IPS-18a (cell line): ENCODE measurements around the gene ZAR1L.
A peak's percentile ranks its signal among the peaks of the same experiment; 100 is the strongest.

ENCODE experiments used
- H3K27ac ChIP-seq: one replicate; pipeline ENCODE4 v1.5.1; 2013; ENCODE audit warnings: low read length
- H3K27me3 ChIP-seq: one replicate; pipeline ENCODE4 v1.6.1; 2013; ENCODE audit warnings: mild to moderate bottlenecking, low read length; ENCODE audit not compliant: control insufficient read depth, insufficient read depth
- H3K36me3 ChIP-seq: one replicate; pipeline ENCODE4 v1.6.1; 2013; ENCODE audit warnings: low read depth, low read length; ENCODE audit not compliant: control insufficient read depth
- H3K4me1 ChIP-seq: one replicate; pipeline ENCODE4 v1.6.1; 2013; ENCODE audit warnings: low read depth, low read length; ENCODE audit not compliant: control insufficient read depth
- H3K4me3 ChIP-seq: one replicate; pipeline ENCODE4 v1.5.1; 2013; ENCODE audit warnings: low read length
- H3K9ac ChIP-seq: one replicate; pipeline ENCODE4 v1.6.1; 2013; ENCODE audit warnings: mild to moderate bottlenecking, low read length, moderate library complexity
- H3K9me3 ChIP-seq: one replicate; pipeline ENCODE4 v1.6.1; 2013; ENCODE audit warnings: low read depth, low read length; ENCODE audit not compliant: control insufficient read depth

ZAR1L gene

DNA sequence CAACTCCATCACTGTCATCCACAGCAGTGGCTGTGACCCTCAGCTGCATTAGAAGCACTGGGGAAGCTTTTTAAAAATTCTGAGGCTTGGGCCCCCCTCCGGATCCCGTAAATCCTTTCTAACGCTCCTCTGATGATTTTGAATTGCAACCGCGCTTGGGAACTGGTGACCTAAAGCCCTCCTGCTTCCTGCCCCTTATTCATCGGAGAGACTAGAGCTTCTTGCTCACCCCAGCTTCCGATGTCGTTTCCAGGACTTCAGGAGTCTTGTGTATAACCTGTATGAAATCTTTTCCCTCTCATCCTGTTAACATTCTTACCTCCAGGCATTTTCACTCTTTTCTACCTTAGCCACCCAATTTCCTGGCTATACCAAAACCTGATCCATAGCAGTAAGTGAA lies 14.8 kb downstream of the ZAR1L start:
- Histone ChIP-seq H3K9me3 (no peaks in the 10 kb centered on the region), H3K27me3 (no peaks in the 10 kb centered on the region), H3K36me3 (no peaks in the 10 kb centered on the region), H3K9ac (no peak overlapping the region), H3K4me3 (no peak overlapping the region), H3K4me1 (no peaks in the 10 kb centered on the region), H3K27ac (no peak overlapping the region)

DNA sequence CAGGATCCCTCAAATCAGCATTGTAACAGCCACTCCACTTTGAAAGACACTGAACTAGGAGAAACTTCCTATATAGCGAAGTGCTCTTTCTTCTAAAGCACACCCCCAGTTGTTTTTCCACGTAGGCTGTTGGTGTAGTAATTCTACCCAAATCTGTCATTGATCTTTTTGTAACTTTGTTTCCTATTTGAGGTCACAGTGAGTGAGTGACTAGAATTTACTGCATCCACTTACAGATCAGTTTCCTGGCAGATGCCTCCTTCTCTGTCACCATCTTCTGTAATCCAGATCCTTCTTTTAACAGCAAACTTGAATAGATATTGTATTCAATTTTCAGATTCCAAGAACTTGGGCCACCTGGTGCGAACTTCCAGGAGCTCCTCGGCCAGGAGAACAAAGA lies 15.3 kb downstream of the ZAR1L start:
- no peak overlapping the region for H3K4me3 ChIP-seq
- no peak overlapping the region for H3K27ac ChIP-seq
- no peak overlapping the region for H3K9ac ChIP-seq
- H3K9me3 ChIP-seq = no peaks in the 10 kb centered on the region
- H3K4me1 ChIP-seq = no peaks in the 10 kb centered on the region
- no peaks in the 10 kb centered on the region for H3K36me3 ChIP-seq
- H3K27me3 ChIP-seq = no peaks in the 10 kb centered on the region

DNA sequence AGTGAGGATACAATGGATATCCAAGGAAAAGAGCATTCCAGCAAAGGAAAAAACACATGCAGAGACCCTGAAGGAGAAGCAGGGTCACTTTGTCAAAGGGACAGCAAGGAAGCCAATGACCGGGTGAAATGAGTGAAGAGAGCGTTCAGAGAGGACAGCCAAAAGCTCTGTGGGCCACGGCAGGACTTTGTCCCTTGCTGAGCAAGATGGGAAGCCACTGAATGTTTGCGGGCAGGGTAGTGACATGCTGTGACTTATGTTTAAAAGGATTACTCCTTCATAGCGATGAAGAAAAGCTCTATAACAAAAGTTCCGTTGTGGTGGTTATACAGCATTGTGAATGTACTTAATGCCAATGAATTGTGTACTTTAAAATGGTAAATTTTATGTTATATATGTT lies 16.5 kb downstream of the ZAR1L start:
- Histone ChIP-seq H3K27me3 (no peaks in the 10 kb centered on the region), H3K4me3 (no peak overlapping the region), H3K36me3 (no peaks in the 10 kb centered on the region), H3K9me3 (no peaks in the 10 kb centered on the region), H3K27ac (no peak overlapping the region), H3K9ac (no peak overlapping the region), H3K4me1 (no peaks in the 10 kb centered on the region)

- no peak overlapping the region for H3K4me3 ChIP-seq
- no peaks in the 10 kb centered on the region for H3K36me3 ChIP-seq
- no peak overlapping the region for H3K27ac ChIP-seq
- no peaks in the 10 kb centered on the region for H3K27me3 ChIP-seq
- H3K9me3 ChIP-seq = no peaks in the 10 kb centered on the region
- no peak overlapping the region for H3K9ac ChIP-seq
- no peaks in the 10 kb centered on the region for H3K4me1 ChIP-seq
Observed at GRCh38 chr13:32297206-32297605, 18.0 kb downstream of the ZAR1L start.

- Histone ChIP-seq H3K27ac (no peak overlapping the region), H3K9ac (no peak overlapping the region), H3K27me3 (no peaks in the 10 kb centered on the region), H3K36me3 (no peaks in the 10 kb centered on the region), H3K4me1 (peaks cover 8% of the 10 kb centered on the region), H3K9me3 (no peaks in the 10 kb centered on the region), H3K4me3 (no peak overlapping the region)
Observed at GRCh38 chr13:32285633-32285965, 29.6 kb downstream of the ZAR1L start.

GRCh38 chr13:32284927-32285632 lies 30.1 kb downstream of the ZAR1L start:
- H3K9me3 ChIP-seq = no peaks in the 10 kb centered on the region
- peaks cover 8% of the 10 kb centered on the region for H3K4me1 ChIP-seq
- H3K27ac ChIP-seq = peak overlapping the region; percentile 24
- H3K9ac ChIP-seq = no peak overlapping the region
- H3K36me3 ChIP-seq = no peaks in the 10 kb centered on the region
- H3K27me3 ChIP-seq = no peaks in the 10 kb centered on the region
- H3K4me3 ChIP-seq = no peak overlapping the region

DNA sequence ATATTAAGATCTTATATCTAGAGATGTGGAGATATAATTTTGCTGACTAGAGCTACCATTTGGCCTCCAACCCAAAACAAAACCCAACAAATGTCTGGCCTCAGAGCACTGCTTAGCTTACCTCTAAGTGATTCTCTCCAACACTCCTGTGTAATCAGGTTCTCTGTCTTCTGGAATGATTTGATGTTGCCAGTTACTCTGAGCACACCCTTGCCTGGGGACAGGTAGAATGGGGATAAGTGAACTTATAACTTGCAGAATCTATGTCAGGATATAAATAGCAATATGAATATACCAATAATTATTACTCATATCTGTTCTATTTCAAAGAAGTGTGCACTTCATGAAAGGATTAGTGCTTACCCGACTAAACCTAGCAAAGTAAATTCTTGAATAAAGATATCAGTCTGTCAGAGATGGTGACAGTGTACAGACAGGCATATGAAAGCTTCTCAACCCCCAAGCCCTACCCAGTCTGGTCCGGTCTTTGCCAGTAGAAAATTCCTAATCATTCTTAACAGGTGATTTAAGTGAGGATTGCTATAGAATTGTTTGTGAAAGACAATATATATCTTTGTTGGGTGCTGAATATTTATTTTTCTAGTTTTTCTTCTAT lies 33.0 kb downstream of the ZAR1L start:
- H3K4me1 ChIP-seq = peaks cover 8% of the 10 kb centered on the region
- H3K9me3 ChIP-seq = no peaks in the 10 kb centered on the region
- H3K4me3 ChIP-seq = no peak overlapping the region
- H3K27ac ChIP-seq = no peak overlapping the region
- H3K27me3 ChIP-seq = no peaks in the 10 kb centered on the region
- H3K9ac ChIP-seq = no peak overlapping the region
- no peaks in the 10 kb centered on the region for H3K36me3 ChIP-seq

- H3K27ac ChIP-seq = no peak overlapping the region
- H3K36me3 ChIP-seq = no peaks in the 10 kb centered on the region
- H3K4me1 ChIP-seq = peaks cover 8% of the 10 kb centered on the region
Observed at GRCh38 chr13:32281096-32281495, 34.1 kb downstream of the ZAR1L start.

GRCh38 chr13:32278426-32278825 lies 36.7 kb downstream of the ZAR1L start:
- H3K4me1 ChIP-seq = no peaks in the 10 kb centered on the region
- no peak overlapping the region for H3K9ac ChIP-seq
- H3K4me3 ChIP-seq = no peak overlapping the region
- no peak overlapping the region for H3K27ac ChIP-seq
- no peaks in the 10 kb centered on the region for H3K27me3 ChIP-seq
- H3K9me3 ChIP-seq = no peaks in the 10 kb centered on the region
- no peaks in the 10 kb centered on the region for H3K36me3 ChIP-seq

More at GRCh38 chr13:32281096-32281495, 34.1 kb downstream of the ZAR1L start:
- Histone ChIP-seq H3K4me3 (no peak overlapping the region), H3K27me3 (no peaks in the 10 kb centered on the region), H3K9me3 (no peaks in the 10 kb centered on the region), H3K9ac (no peak overlapping the region)

DNA sequence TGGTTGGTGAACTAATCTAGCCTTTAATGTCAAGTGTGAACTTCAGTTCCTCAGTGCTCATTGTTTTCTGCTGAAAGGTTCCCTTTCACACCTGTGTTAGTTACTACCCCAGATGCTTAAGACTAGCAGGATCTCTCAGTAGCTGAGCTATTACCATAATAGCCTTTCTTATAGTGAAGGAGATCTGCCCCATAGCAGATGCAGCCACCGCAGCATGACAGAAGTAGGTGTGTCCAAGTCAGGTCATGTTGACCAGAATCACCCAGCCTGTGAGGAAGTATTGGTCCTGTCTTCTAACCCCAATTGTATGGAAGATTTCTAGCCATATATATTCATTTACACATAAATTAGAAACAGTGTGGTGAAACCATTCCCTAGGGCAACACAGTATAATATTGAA lies 37.3 kb downstream of the ZAR1L start:
- Histone ChIP-seq H3K36me3 (no peaks in the 10 kb centered on the region), H3K27ac (no peak overlapping the region), H3K9ac (no peak overlapping the region), H3K27me3 (no peaks in the 10 kb centered on the region), H3K4me1 (no peaks in the 10 kb centered on the region), H3K9me3 (no peaks in the 10 kb centered on the region), H3K4me3 (no peak overlapping the region)

DNA sequence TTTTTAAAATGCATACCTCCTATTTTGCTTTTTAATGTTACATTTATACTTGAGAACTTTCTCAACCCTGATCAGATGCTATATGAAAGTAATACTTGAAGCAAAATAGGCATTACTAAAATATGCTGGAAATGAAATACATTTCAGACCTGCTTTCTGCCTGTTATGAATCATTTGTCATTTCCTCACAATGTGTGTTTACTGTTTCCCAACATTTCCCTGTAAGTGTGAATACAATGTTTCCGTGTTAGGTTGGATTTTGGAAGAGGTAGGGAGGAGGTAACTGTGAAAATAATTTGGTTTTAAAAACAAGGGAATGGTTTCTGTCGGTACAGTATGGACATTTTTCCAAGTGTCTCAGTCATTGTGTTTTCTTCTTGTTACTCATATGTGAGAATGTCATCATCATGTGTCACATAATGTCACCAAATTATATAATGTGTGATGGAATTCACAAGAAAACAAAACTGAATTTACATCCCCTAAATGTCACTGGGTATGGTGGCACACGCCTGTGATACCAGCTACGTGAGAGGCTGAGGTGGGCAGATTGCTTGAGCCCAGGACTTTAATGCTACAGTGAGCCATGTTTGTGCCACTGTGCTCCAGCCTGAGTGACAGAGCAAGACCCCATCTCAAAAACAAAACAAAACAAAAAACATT lies 43.0 kb downstream of the ZAR1L start:
- Histone ChIP-seq H3K9ac (no peak overlapping the region), H3K4me3 (no peak overlapping the region), H3K27ac (no peak overlapping the region), H3K9me3 (no peaks in the 10 kb centered on the region), H3K27me3 (no peaks in the 10 kb centered on the region), H3K4me1 (no peaks in the 10 kb centered on the region), H3K36me3 (no peaks in the 10 kb centered on the region)
